ENCODE measurements around the gene CRYBG1.

The CRYBG1 gene

GRCh38 chr6:106558364-106558763, 197.8 kb downstream of the CRYBG1 start:
- TF ChIP-seq REST (IDR thresholded peaks at IDR 0.05; ENCODE audit: insufficient read depth in 1 of 2, low read depth in 2 of 2, low read length in 2 of 2) (no peak), SIN3A (IDR thresholded peaks at IDR 0.05; ENCODE audit: borderline replicate concordance, insufficient read depth, low read length) (no peak), POLR2AphosphoS5 (IDR thresholded peaks at IDR 0.05; ENCODE audit: low read depth, low read length) (no peak), FOXP2 (optimal IDR thresholded peaks at IDR 0.05; ENCODE audit: borderline replicate concordance, extremely low read depth, extremely low read length, insufficient read depth) (no peak), TAF1 (IDR thresholded peaks at IDR 0.05; ENCODE audit: borderline replicate concordance, insufficient read depth, low read length) (no peak)

- TF ChIP-seq TAF1 (IDR thresholded peaks at IDR 0.05; ENCODE audit: borderline replicate concordance, insufficient read depth, low read length): no peak
- no peak for TF ChIP-seq SIN3A (IDR thresholded peaks at IDR 0.05; ENCODE audit: borderline replicate concordance, insufficient read depth, low read length)
- no peak for TF ChIP-seq FOXP2 (optimal IDR thresholded peaks at IDR 0.05; ENCODE audit: borderline replicate concordance, extremely low read depth, extremely low read length, insufficient read depth)
- TF ChIP-seq POLR2AphosphoS5 (IDR thresholded peaks at IDR 0.05; ENCODE audit: low read depth, low read length): no peak
- TF ChIP-seq REST (IDR thresholded peaks at IDR 0.05; ENCODE audit: insufficient read depth in 1 of 2, low read depth in 2 of 2, low read length in 2 of 2): no peak
These were observed 200.6 kb downstream of the CRYBG1 start for GRCh38 chr6:106560996-106561685.

GRCh38 chr6:106561686-106562405, 201.3 kb downstream of the CRYBG1 start:
- TF ChIP-seq TAF1 (IDR thresholded peaks at IDR 0.05; ENCODE audit: borderline replicate concordance, insufficient read depth, low read length) (no peak), REST (IDR thresholded peaks at IDR 0.05; ENCODE audit: insufficient read depth in 1 of 2, low read depth in 2 of 2, low read length in 2 of 2) (no peak), SIN3A (IDR thresholded peaks at IDR 0.05; ENCODE audit: borderline replicate concordance, insufficient read depth, low read length) (no peak), POLR2AphosphoS5 (IDR thresholded peaks at IDR 0.05; ENCODE audit: low read depth, low read length) (no peak)

GRCh38 chr6:106563614-106564013, 203.1 kb downstream of the CRYBG1 start:
- TF ChIP-seq SIN3A (IDR thresholded peaks at IDR 0.05; ENCODE audit: borderline replicate concordance, insufficient read depth, low read length) (no peak), TAF1 (IDR thresholded peaks at IDR 0.05; ENCODE audit: borderline replicate concordance, insufficient read depth, low read length) (no peak), REST (IDR thresholded peaks at IDR 0.05; ENCODE audit: insufficient read depth in 1 of 2, low read depth in 2 of 2, low read length in 2 of 2) (no peak), FOXP2 (optimal IDR thresholded peaks at IDR 0.05; ENCODE audit: borderline replicate concordance, extremely low read depth, extremely low read length, insufficient read depth) (no peak), POLR2AphosphoS5 (IDR thresholded peaks at IDR 0.05; ENCODE audit: low read depth, low read length) (no peak)
